ENCODE results near the gene PGR. TPM values are rescaled to one million over a fixed set of nuclear protein-coding genes. Genes with fewer than 3 reads are reported as not detected.
"Not testable (repeated sequence)": the region's sequence is repeated elsewhere in the genome, so short reads cannot be mapped to it uniquely, and the experiment has no call there.

The PGR gene
- total and polyA plus RNA-seq, 4 donors = 0.47 to 4.9 (median 2.0) TPM; not detected in 1

DNA sequence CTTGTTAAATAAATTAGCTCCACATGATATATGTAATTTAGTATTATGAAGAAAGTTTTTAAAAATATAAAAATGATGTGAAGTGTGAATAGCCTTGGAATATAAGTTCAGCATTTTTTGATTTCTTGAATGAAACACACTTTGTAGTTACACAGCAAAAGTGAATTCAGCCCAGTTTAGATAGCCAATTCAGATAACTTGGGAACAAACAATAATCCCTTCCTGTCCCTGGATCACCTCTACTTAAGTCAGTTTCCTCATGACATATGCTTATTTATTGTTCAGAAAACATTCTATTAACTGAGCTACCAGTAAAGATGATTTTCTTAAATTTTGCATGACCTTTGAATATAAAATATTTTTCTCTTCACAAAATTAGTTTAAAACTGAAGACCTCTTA lies 107.4 kb downstream of the PGR start:
- no peak for DNase-seq (ENCODE audit: low read depth in 4 of 6, low spot score in 6 of 6)
- no peak overlapping the region for H3K4me3 ChIP-seq (ENCODE audit: low read depth, low read length)
- H3K27me3 ChIP-seq (ENCODE audit: control insufficient read depth, insufficient read depth, low read length) = no peaks in the 10 kb centered on the region
- no peaks in the 10 kb centered on the region for H3K9me3 ChIP-seq (ENCODE audit: control insufficient read depth, insufficient read depth, low read length)
- H3K27ac ChIP-seq (ENCODE audit: low read depth, low read length) = no peak overlapping the region
- no peaks in the 10 kb centered on the region for H3K36me3 ChIP-seq (ENCODE audit: control insufficient read depth, insufficient read depth, low read length)
- no peaks in the 10 kb centered on the region for H3K4me1 ChIP-seq (ENCODE audit: control insufficient read depth, insufficient read depth, low read length)

DNA sequence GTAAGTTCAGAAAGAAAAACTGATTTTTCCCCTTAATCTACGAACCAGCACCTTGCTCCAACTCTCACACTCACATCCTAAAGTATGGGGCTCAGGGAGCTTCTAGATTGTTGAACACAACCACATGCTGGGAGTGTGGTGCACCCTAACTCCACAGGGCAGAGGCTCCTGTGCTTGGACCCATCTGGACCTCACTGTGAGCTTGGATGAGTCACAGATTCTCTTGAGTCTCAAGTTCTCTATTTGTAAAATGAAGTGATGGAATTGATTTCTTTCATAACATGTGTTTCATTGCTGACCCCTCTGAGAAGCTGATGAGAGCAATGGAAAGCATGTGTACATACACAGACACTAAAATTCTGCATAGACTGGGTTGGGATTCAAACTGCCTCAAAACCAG lies 109.7 kb downstream of the PGR start:
- no peaks in the 10 kb centered on the region for H3K9me3 ChIP-seq (ENCODE audit: control insufficient read depth, insufficient read depth, low read length)
- 100% methylated on average over 1 of the region's 1 CpG for WGBS (ENCODE audit: insufficient coverage)

DNA sequence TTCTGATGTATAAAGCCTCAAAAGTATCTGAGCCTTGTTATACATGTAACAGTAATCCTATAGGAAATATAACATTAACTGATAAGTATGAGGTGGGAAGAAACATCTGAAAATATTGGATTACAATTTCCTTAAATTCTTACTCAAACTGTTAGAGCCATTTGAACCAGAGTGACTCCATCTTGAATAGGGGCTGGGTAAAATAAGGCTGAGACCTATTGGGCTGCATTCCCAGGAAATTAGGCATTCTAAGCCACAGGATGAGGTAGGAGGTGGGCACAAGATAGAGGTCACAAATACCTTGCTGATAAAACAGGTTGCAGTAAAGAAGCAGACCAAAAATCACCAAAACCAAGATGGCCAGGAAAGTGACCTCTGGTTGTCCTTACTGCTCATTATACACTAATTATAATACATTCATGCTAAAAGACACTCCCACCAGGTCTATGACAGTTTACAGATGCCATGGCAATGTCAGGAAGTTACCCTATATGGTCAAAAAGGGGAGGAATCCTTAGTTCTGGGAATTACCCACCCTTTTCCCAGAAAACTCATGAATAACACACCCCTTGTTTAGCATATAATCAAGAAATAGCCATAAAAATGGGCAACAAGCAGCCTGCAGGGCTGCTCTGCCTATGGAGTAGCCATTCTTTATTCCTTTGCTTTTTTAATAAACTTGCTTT lies 114.9 kb downstream of the PGR start:
- Histone ChIP-seq H3K4me1 (ENCODE audit: control insufficient read depth, insufficient read depth, low read length) (no peaks in the 10 kb centered on the region), H3K36me3 (ENCODE audit: control insufficient read depth, insufficient read depth, low read length) (no peaks in the 10 kb centered on the region), H3K9me3 (ENCODE audit: control insufficient read depth, insufficient read depth, low read length) (no peaks in the 10 kb centered on the region), H3K27me3 (ENCODE audit: control insufficient read depth, insufficient read depth, low read length) (no peaks in the 10 kb centered on the region), H3K27ac (ENCODE audit: low read depth, low read length) (no peak overlapping the region), H3K4me3 (ENCODE audit: low read depth, low read length) (no peak overlapping the region)
- DNase-seq (ENCODE audit: low read depth in 4 of 6, low spot score in 6 of 6) = no peak

More for the DNA sequence above, 109.7 kb downstream of the PGR start:
- Histone ChIP-seq H3K4me3 (ENCODE audit: low read depth, low read length) (no peak overlapping the region), H3K27me3 (ENCODE audit: control insufficient read depth, insufficient read depth, low read length) (no peaks in the 10 kb centered on the region), H3K4me1 (ENCODE audit: control insufficient read depth, insufficient read depth, low read length) (no peaks in the 10 kb centered on the region), H3K36me3 (ENCODE audit: control insufficient read depth, insufficient read depth, low read length) (no peaks in the 10 kb centered on the region), H3K27ac (ENCODE audit: low read depth, low read length) (no peak overlapping the region)
- no peak for DNase-seq (ENCODE audit: low read depth in 4 of 6, low spot score in 6 of 6)

DNA sequence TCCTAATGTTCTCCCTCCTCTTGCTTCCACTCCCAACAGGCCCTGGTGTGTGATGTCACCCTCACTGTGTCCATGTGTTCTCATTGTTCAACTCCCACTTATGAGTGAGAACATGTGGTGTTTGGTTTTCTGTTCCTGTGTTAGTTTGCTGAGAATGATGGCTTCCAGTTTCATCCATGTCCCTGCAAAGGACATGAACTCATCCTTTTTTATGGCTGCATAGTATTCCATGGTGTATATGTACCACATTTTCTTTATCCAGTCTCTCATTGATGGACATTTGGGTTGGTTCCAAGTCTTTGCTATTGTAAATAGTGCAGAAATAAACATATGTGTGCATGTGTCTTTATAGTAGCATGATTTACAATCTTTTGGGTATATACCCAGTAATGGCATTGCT lies 115.9 kb downstream of the PGR start:
- not testable (repeated sequence) for H3K4me3 ChIP-seq (ENCODE audit: low read depth, low read length); H3K27ac ChIP-seq (ENCODE audit: low read depth, low read length); H3K36me3 ChIP-seq (ENCODE audit: control insufficient read depth, insufficient read depth, low read length); H3K4me1 ChIP-seq (ENCODE audit: control insufficient read depth, insufficient read depth, low read length); H3K9me3 ChIP-seq (ENCODE audit: control insufficient read depth, insufficient read depth, low read length); H3K27me3 ChIP-seq (ENCODE audit: control insufficient read depth, insufficient read depth, low read length); DNase-seq (ENCODE audit: low read depth in 4 of 6, low spot score in 6 of 6)

DNA sequence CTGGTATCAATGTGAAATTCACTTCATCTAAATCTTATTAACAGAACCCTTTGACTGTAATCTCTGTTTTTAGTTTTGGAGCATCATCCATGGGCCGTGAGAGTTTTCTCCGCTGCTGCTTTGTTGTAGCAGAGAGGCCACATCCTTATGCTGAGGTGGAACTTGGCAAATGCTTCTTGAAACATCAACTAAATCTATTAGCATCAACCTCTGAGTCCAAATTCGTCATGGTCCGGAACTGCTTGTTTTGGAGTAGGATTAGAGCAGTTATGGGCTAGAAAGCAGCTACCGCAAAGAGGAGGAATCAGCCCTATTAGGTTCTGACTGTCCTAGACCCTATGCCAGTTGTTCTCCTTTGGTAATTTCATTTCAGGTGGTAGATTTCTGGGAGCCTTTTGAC lies 117.7 kb downstream of the PGR start:
- WGBS (ENCODE audit: insufficient coverage) = no CpG with 5 or more reads among the region's 5 CpGs

DNA sequence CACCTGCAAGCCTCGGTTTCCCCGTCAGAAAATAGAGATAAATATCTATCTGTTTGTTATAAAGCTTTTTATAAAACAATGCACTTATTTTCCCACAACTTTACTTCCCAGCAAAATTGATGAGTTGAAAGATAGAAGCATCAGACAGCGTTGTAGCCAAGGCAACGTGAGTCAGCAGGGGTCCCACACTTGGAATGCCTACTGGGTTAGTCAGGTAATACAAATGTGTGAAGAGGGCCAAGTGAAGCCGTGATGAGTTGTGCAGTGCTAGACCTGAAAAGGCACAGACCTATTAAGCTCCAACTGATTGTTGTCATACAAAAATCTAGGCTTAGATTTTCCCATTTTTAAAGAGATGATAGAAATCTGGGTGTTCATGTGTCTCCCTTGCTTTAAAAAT lies 118.7 kb downstream of the PGR start:
- Histone ChIP-seq H3K4me1 (ENCODE audit: control insufficient read depth, insufficient read depth, low read length) (no peaks in the 10 kb centered on the region), H3K36me3 (ENCODE audit: control insufficient read depth, insufficient read depth, low read length) (no peaks in the 10 kb centered on the region), H3K4me3 (ENCODE audit: low read depth, low read length) (no peak overlapping the region), H3K27me3 (ENCODE audit: control insufficient read depth, insufficient read depth, low read length) (no peaks in the 10 kb centered on the region), H3K9me3 (ENCODE audit: control insufficient read depth, insufficient read depth, low read length) (no peaks in the 10 kb centered on the region), H3K27ac (ENCODE audit: low read depth, low read length) (no peak overlapping the region)
- no peak for DNase-seq (ENCODE audit: low read depth in 4 of 6, low spot score in 6 of 6)
- 67% methylated on average over 1 of the region's 5 CpGs for WGBS (ENCODE audit: insufficient coverage)

More for the DNA sequence above, 117.7 kb downstream of the PGR start:
- no peak for DNase-seq (ENCODE audit: low read depth in 4 of 6, low spot score in 6 of 6)
- no peaks in the 10 kb centered on the region for H3K9me3 ChIP-seq (ENCODE audit: control insufficient read depth, insufficient read depth, low read length)
- no peak overlapping the region for H3K4me3 ChIP-seq (ENCODE audit: low read depth, low read length)
- H3K27ac ChIP-seq (ENCODE audit: low read depth, low read length) = no peak overlapping the region
- no peaks in the 10 kb centered on the region for H3K27me3 ChIP-seq (ENCODE audit: control insufficient read depth, insufficient read depth, low read length)
- no peaks in the 10 kb centered on the region for H3K4me1 ChIP-seq (ENCODE audit: control insufficient read depth, insufficient read depth, low read length)
- H3K36me3 ChIP-seq (ENCODE audit: control insufficient read depth, insufficient read depth, low read length) = no peaks in the 10 kb centered on the region

DNA sequence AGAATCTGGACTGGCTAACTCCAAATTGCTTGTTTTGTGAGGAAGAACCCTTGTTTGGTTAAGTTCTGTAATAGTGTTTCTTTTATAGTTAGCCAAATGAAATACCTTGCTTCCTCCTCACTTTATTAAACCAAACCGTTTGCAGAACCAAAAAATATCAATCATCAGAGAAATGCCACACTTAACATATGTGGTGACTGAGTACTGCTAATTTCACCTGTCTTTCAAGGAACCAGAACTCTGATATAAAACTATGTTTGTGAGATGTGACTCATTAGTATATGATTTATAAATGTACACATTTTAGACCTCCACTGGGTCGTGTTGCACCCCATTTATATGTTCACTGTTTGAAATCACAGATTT lies 119.9 kb downstream of the PGR start:
- no peak for DNase-seq (ENCODE audit: low read depth in 4 of 6, low spot score in 6 of 6)
- H3K27ac ChIP-seq (ENCODE audit: low read depth, low read length) = no peak overlapping the region
- H3K9me3 ChIP-seq (ENCODE audit: control insufficient read depth, insufficient read depth, low read length) = no peaks in the 10 kb centered on the region
- H3K4me3 ChIP-seq (ENCODE audit: low read depth, low read length) = no peak overlapping the region
- H3K27me3 ChIP-seq (ENCODE audit: control insufficient read depth, insufficient read depth, low read length) = no peaks in the 10 kb centered on the region
- H3K4me1 ChIP-seq (ENCODE audit: control insufficient read depth, insufficient read depth, low read length) = no peaks in the 10 kb centered on the region
- no peaks in the 10 kb centered on the region for H3K36me3 ChIP-seq (ENCODE audit: control insufficient read depth, insufficient read depth, low read length)
- WGBS (ENCODE audit: insufficient coverage) = no CpG with 5 or more reads among the region's 2 CpGs

DNA sequence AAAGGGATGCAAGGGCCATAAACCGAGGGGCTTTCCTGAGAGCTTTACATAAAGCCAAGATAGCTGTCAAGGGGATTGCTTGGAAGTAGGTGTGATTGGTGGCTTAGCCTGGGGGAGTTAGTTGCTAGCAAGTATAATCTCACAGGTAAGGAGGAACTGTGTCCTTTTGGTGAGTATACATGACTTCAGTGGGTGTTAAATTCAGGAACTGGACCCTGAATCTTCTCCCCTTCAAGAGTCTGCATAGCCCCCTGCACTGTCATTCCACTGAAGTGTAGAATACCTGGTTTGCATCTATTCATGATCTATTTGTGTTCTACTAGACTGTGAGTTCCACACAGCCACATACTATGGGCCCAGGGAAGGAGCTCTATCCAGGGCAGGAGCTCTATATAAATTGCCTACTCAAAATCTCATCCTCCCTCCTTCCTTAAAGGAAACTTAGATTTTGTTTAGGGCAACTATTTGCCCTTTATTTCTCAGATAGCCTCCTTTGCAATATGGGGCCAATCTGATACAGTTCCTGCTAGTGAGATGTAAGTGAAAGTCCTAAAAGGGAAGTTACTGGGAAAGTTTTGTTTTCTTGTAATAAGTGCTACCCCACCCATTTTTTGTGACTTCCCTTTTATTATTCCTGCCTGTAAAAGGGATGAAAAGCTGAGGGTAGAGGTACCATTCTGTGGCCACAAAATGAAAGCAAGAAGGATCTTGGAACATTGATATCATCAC lies 120.5 kb downstream of the PGR start:
- Histone ChIP-seq H3K27ac (ENCODE audit: low read depth, low read length) (no peak overlapping the region), H3K36me3 (ENCODE audit: control insufficient read depth, insufficient read depth, low read length) (no peaks in the 10 kb centered on the region), H3K9me3 (ENCODE audit: control insufficient read depth, insufficient read depth, low read length) (no peaks in the 10 kb centered on the region), H3K4me3 (ENCODE audit: low read depth, low read length) (no peak overlapping the region), H3K4me1 (ENCODE audit: control insufficient read depth, insufficient read depth, low read length) (no peaks in the 10 kb centered on the region), H3K27me3 (ENCODE audit: control insufficient read depth, insufficient read depth, low read length) (no peaks in the 10 kb centered on the region)
- no peak for DNase-seq (ENCODE audit: low read depth in 4 of 6, low spot score in 6 of 6)
- WGBS (ENCODE audit: insufficient coverage) = 70% methylated on average over 1 of the region's 1 CpG

DNA sequence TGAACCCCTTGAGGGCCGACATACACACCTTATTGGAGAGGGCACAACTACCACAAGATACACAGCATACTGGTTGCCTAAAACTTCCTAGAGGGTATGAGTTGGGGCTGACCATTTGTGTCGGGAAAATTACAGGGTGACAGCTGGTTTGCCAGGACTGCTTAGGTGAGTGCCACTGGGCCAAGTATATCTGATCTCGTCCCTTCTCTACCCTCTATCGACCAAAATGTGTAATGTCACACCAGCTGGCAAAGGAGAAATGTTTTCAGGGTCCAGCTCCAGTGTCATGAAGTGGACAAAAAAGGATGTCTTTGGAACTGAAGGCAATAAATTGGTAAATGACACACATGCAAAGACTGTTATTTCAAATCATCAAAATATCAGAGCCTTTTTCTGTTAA lies 126.1 kb downstream of the PGR start:
- H3K27me3 ChIP-seq (ENCODE audit: control insufficient read depth, insufficient read depth, low read length) = no peaks in the 10 kb centered on the region
- no peak for DNase-seq (ENCODE audit: low read depth in 4 of 6, low spot score in 6 of 6)
- H3K9me3 ChIP-seq (ENCODE audit: control insufficient read depth, insufficient read depth, low read length) = no peaks in the 10 kb centered on the region
- H3K4me1 ChIP-seq (ENCODE audit: control insufficient read depth, insufficient read depth, low read length) = no peaks in the 10 kb centered on the region
- no peak overlapping the region for H3K4me3 ChIP-seq (ENCODE audit: low read depth, low read length)
- no peak overlapping the region for H3K27ac ChIP-seq (ENCODE audit: low read depth, low read length)
- WGBS (ENCODE audit: insufficient coverage) = 86% methylated on average over 1 of the region's 4 CpGs
- no peaks in the 10 kb centered on the region for H3K36me3 ChIP-seq (ENCODE audit: control insufficient read depth, insufficient read depth, low read length)

DNA sequence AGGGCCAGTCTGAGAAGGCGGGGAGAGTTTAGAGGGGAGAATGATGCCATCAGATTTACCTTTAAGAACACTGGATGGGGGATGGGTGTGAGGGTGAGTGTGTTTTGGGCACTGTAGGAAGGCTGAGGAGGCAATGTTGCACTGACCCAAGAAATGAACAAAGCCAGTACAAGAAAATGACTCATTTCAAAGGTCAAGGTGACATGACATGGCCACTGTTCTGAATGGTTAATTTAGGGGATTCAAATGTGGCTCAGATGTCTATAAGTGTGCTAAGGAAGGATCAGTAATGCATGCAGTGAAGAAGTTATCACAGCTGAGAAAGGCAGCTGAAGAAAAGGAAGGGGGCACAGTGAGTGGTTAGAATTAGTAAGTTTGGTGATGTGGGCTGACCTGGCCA lies 129.9 kb downstream of the PGR start:
- H3K27me3 ChIP-seq (ENCODE audit: control insufficient read depth, insufficient read depth, low read length) = no peaks in the 10 kb centered on the region
- no peaks in the 10 kb centered on the region for H3K9me3 ChIP-seq (ENCODE audit: control insufficient read depth, insufficient read depth, low read length)
- no peak overlapping the region for H3K27ac ChIP-seq (ENCODE audit: low read depth, low read length)
- H3K36me3 ChIP-seq (ENCODE audit: control insufficient read depth, insufficient read depth, low read length) = no peaks in the 10 kb centered on the region
- DNase-seq (ENCODE audit: low read depth in 4 of 6, low spot score in 6 of 6) = no peak
- 100% methylated on average over 1 of the region's 1 CpG for WGBS (ENCODE audit: insufficient coverage)
- no peaks in the 10 kb centered on the region for H3K4me1 ChIP-seq (ENCODE audit: control insufficient read depth, insufficient read depth, low read length)
- H3K4me3 ChIP-seq (ENCODE audit: low read depth, low read length) = no peak overlapping the region

Data from spinal cord (tissue), 10 donors.